ENCODE measurements around the gene TTLL6. TPM values are rescaled to one million over a fixed set of nuclear protein-coding genes. Genes with fewer than 3 reads are reported as not detected.

The TTLL6 gene
- total and polyA plus RNA-seq, 2 donors from 2014 or later, result 2.3 to 4.2 TPM

GRCh38 chr17:48753794-48754499 lies 63.1 kb downstream of the TTLL6 start:
- Histone ChIP-seq H3K36me3 (ENCODE audit: control insufficient read depth in 2 of 3, insufficient read depth in 3 of 3, low read length in 3 of 3) (no peaks in the 10 kb centered on the region), H3K9ac (ENCODE audit: low read length in 3 of 3) (no peak overlapping the region), H3K27ac (ENCODE audit: low read depth in 2 of 2, low read length in 2 of 2) (no peak overlapping the region), H3K9me3 (ENCODE audit: control insufficient read depth in 2 of 3, insufficient read depth in 1 of 3, low read length in 3 of 3) (no peaks in the 10 kb centered on the region), H3K4me1 (ENCODE audit: control insufficient read depth in 2 of 3, insufficient read depth in 2 of 3, low read depth in 1 of 3, low read length in 3 of 3) (peaks cover 0 to 2% (median 0%) of the 10 kb centered on the region in 3 donors), H3K27me3 (ENCODE audit: control insufficient read depth, insufficient read depth, low read length) (peaks cover 81% of the 10 kb centered on the region), H3K4me3 (ENCODE audit: low read length in 3 of 3) (no peak overlapping the region)
- no peak for DNase-seq
- TF ChIP-seq CTCF (IDR thresholded peaks at IDR 0.05; ENCODE audit: borderline replicate concordance, extremely low read depth, insufficient read depth), result no peak
- FAIRE-seq, result no peak
- intact Hi-C loops (cut with DNase I), result no loop called here

- H3K4me3 ChIP-seq (ENCODE audit: low read length in 3 of 3), result no peak overlapping the region
- DNase-seq (no peak), FAIRE-seq (no peak)
- H3K27me3 ChIP-seq (ENCODE audit: control insufficient read depth, insufficient read depth, low read length), result peaks cover 91% of the 10 kb centered on the region
- no peaks in the 10 kb centered on the region for H3K9me3 ChIP-seq (ENCODE audit: control insufficient read depth in 2 of 3, insufficient read depth in 1 of 3, low read length in 3 of 3)
- no peak overlapping the region for H3K27ac ChIP-seq (ENCODE audit: low read depth in 2 of 2, low read length in 2 of 2)
- peaks cover 0 to 2% (median 0%) of the 10 kb centered on the region in 3 donors for H3K4me1 ChIP-seq (ENCODE audit: control insufficient read depth in 2 of 3, insufficient read depth in 2 of 3, low read depth in 1 of 3, low read length in 3 of 3)
- H3K36me3 ChIP-seq (ENCODE audit: control insufficient read depth in 2 of 3, insufficient read depth in 3 of 3, low read length in 3 of 3), result no peaks in the 10 kb centered on the region
- H3K9ac ChIP-seq (ENCODE audit: low read length in 3 of 3), result no peak overlapping the region
- no peak for TF ChIP-seq CTCF (IDR thresholded peaks at IDR 0.05; ENCODE audit: borderline replicate concordance, extremely low read depth, insufficient read depth)
- intact Hi-C loops (cut with DNase I), result no loop called here
Observed at GRCh38 chr17:48752399-48753288, 64.4 kb downstream of the TTLL6 start.

- FAIRE-seq, result no peak
- intact Hi-C loops (cut with DNase I), result no loop called here
Observed at GRCh38 chr17:48751733-48752398, 65.2 kb downstream of the TTLL6 start.

More at GRCh38 chr17:48751733-48752398, 65.2 kb downstream of the TTLL6 start:
- peaks cover 0 to 2% (median 0%) of the 10 kb centered on the region in 3 donors for H3K4me1 ChIP-seq (ENCODE audit: control insufficient read depth in 2 of 3, insufficient read depth in 2 of 3, low read depth in 1 of 3, low read length in 3 of 3)
- H3K9ac ChIP-seq (ENCODE audit: low read length in 3 of 3), result no peak overlapping the region
- peaks cover 87% of the 10 kb centered on the region for H3K27me3 ChIP-seq (ENCODE audit: control insufficient read depth, insufficient read depth, low read length)
- H3K4me3 ChIP-seq (ENCODE audit: low read length in 3 of 3), result no peak overlapping the region
- no peak overlapping the region for H3K27ac ChIP-seq (ENCODE audit: low read depth in 2 of 2, low read length in 2 of 2)
- H3K36me3 ChIP-seq (ENCODE audit: control insufficient read depth in 2 of 3, insufficient read depth in 3 of 3, low read length in 3 of 3), result no peaks in the 10 kb centered on the region
- TF ChIP-seq CTCF (IDR thresholded peaks at IDR 0.05; ENCODE audit: borderline replicate concordance, extremely low read depth, insufficient read depth), result no peak
- no peaks in the 10 kb centered on the region for H3K9me3 ChIP-seq (ENCODE audit: control insufficient read depth in 2 of 3, insufficient read depth in 1 of 3, low read length in 3 of 3)
- no peak for DNase-seq
